Left colon (tissue), 2 donors: Measurements from ENCODE around the gene PPP1R2. TPM values are rescaled to one million over a fixed set of nuclear protein-coding genes. Genes with fewer than 3 reads are reported as not detected.
"Not testable (repeated sequence)": the region's sequence is repeated elsewhere in the genome, so short reads cannot be mapped to it uniquely, and the experiment has no call there.

Source experiments
- ATAC-seq: fragments of 200-7000 bp; cut with Tn5 transposase; one replicate; pipeline ENCODE4 v1.9.1; 2020; ENCODE audit warnings: mild to moderate bottlenecking, moderate library complexity
- DNase-seq, 2 donors: peaks; one replicate each; pipeline ENCODE4 v3.0.0-alpha.2; 2020
- intact Hi-C, 2 donors: fragments of 100-400 bp; cut with DNase I in 1 of 2; cut with micrococcal nuclease in 1 of 2; formaldehyde crosslinking; loops; one replicate each; pipeline versions ENCODE4 v1.11.2 to v1.14.0; 2022; cut with DNase I, micrococcal nuclease
- total RNA-seq, 2 donors: library from RNA; stranded (reverse); fragmentation: NEBNext Ultra II Directional; extraction: Animal tissue kit (Norgen Biotek cat#: 25700); gene quantifications; one replicate each; pipeline ENCODE4 v1.2.1, GENCODE V29; 2021
- donor health status: DM: no; HTN: no; CAD: no.
- donor health status: DM: yes; HTN: yes; CAD: no.

PPP1R2 gene
- total RNA-seq, 2 donors from 2014 or later = 41.1 to 50.5 TPM

GRCh38 chr3:195475614-195476013, 67.5 kb downstream of the PPP1R2 start:
- no peak for ATAC-seq
- no peak for DNase-seq
- intact Hi-C loops = no loop called here

GRCh38 chr3:195475116-195475515, 68.0 kb downstream of the PPP1R2 start:
- ATAC-seq = not testable (repeated sequence)

GRCh38 chr3:195468841-195469240, 74.3 kb downstream of the PPP1R2 start:
- intact Hi-C loops = no loop called here
- ATAC-seq = no peak
- DNase-seq = no peak

More at GRCh38 chr3:195475116-195475515, 68.0 kb downstream of the PPP1R2 start:
- intact Hi-C loops, DNase-seq: not testable (repeated sequence)

- intact Hi-C loops = no loop called here
- ATAC-seq (no peak), DNase-seq (no peak)
Measured at GRCh38 chr3:195468391-195468776, 74.7 kb downstream of the PPP1R2 start.

- ATAC-seq = no peak
- DNase-seq = no peak
- intact Hi-C loops = no loop called here
Measured at GRCh38 chr3:195467641-195468390, 75.3 kb downstream of the PPP1R2 start.

GRCh38 chr3:195466251-195466650, 76.9 kb downstream of the PPP1R2 start:
- DNase-seq (no peak), ATAC-seq (no peak)
- intact Hi-C loops = no loop called here

Other genes starting within 250 kb of the PPP1R2 start
- 10 to 100 TPM; 63.5 to 67.9 TPM for gene ACAP2, start 100.3 kb downstream of the PPP1R2 start, total RNA-seq
- gene APOD, start 40.6 kb upstream of the PPP1R2 start, total RNA-seq = 10 to 100 TPM; 20.5 to 27.4 TPM
- 100 to 1,000 TPM; 110 to 115 TPM for gene MUC20, start 177.7 kb upstream of the PPP1R2 start, total RNA-seq